ENCODE data around the gene SLC25A40. TPM values are rescaled to one million over a fixed set of nuclear protein-coding genes. Genes with fewer than 3 reads are reported as not detected.
A peak's percentile ranks its signal among the peaks of the same experiment; 100 is the strongest.
"Not testable (repeated sequence)": the region's sequence is repeated elsewhere in the genome, so short reads cannot be mapped to it uniquely, and the experiment has no call there.

SLC25A40 gene
- total RNA-seq, 1 donor from 2014 or later, result 20.6 TPM

- DNase-seq (ENCODE audit: low read depth), result no peak
These were observed 5.7 kb downstream of the SLC25A40 start for GRCh38 chr7:87870471-87870870.

GRCh38 chr7:87866533-87866932 lies 9.6 kb downstream of the SLC25A40 start:
- DNase-seq (ENCODE audit: low read depth), result not testable (repeated sequence)

- no peak for DNase-seq (ENCODE audit: low read depth)
These were observed 10.1 kb downstream of the SLC25A40 start for GRCh38 chr7:87866089-87866488.

- DNase-seq (ENCODE audit: low read depth), result no peak
These were observed 17.6 kb downstream of the SLC25A40 start for GRCh38 chr7:87858417-87859100.

- DNase-seq (ENCODE audit: low read depth), result peak; percentile 50
These were observed 22.8 kb downstream of the SLC25A40 start for GRCh38 chr7:87853237-87853864.

DNA sequence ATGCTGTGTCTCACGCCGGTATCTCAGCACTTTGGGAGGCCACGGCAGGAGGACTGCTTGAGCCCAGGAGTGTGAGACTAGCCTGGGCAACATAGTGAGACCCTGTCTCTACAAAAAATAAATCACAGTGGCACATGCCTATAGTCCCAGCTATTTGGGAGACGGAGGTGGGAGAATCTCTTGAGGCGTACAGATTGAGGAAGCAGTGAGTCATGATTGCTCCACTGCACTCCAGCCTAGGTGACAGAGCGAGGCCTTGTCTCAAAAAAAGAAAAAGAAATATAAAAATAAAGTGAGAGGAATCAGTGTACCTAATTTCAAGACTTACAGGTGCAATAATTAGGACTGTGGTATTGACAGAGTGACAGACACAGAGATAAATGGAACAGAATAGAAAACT lies 23.9 kb downstream of the SLC25A40 start:
- no peak for DNase-seq (ENCODE audit: low read depth)

- no peak for DNase-seq (ENCODE audit: low read depth)
These were observed 25.1 kb downstream of the SLC25A40 start for GRCh38 chr7:87850836-87851593.

GRCh38 chr7:87837597-87837996 lies 38.6 kb downstream of the SLC25A40 start:
- no peak for DNase-seq (ENCODE audit: low read depth)

- no peak for DNase-seq (ENCODE audit: low read depth)
These were observed 43.0 kb downstream of the SLC25A40 start for GRCh38 chr7:87833130-87833529.

DNA sequence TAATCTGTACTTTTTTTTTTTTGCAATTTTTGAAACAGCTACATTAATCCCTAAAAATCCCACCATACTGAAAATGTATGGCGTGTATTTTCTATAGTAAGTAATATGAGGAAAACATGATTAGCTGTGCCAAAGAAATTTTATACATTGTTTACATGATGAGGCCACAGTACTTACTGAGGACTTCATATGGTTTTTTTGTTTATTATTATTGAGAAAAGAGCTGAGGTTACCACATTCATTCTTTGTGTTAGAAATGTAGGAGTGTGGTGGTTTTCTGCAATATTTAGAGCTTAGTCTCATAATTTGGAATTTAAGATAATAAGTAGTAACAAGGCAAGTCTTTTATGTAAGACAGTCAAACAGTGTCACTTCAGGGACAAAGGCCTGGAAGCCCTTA lies 45.1 kb downstream of the SLC25A40 start:
- DNase-seq (ENCODE audit: low read depth), result no peak

- DNase-seq (ENCODE audit: low read depth), result not testable (repeated sequence)
These were observed 47.8 kb downstream of the SLC25A40 start for GRCh38 chr7:87828383-87828782.

DNA sequence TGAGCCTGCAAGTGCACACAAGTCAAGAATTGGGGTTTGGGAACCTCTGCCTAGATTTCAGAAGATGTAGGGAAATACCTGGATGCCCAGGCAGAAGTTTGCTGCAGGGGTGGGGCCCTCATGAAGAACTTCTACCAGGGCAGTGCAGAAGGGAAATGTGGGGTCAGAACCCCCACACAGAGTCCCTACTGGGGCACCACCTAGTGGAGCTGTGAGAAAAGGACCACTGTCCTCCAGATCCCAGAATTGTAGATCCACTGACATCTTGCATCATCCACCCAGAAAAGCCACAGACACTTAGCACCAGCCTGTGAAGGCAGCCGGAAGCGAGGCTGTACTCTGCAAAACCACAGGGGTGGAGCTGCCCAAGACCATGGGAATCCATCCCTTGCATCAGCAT lies 50.8 kb downstream of the SLC25A40 start:
- DNase-seq (ENCODE audit: low read depth), result not testable (repeated sequence)

DNA sequence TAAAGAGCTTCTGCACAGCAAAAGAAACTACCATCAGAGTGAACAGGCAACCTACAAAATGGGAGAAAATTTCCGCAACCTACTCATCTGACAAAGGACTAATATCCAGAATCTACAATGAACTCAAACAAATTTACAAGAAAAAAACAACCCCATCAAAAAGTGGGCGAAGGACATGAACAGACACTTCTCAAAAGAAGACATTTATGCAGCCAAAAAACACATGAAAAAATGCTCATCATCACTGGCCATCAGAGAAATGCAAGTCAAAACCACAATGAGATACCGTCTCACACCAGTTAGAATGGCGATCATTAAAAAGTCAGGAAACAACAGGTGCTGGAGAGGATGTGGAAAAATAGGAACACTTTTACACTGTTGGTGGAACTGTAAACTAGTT lies 54.1 kb downstream of the SLC25A40 start:
- DNase-seq (ENCODE audit: low read depth), result not testable (repeated sequence)

GRCh38 chr7:87818336-87818735 lies 57.8 kb downstream of the SLC25A40 start:
- no peak for DNase-seq (ENCODE audit: low read depth)

DNA sequence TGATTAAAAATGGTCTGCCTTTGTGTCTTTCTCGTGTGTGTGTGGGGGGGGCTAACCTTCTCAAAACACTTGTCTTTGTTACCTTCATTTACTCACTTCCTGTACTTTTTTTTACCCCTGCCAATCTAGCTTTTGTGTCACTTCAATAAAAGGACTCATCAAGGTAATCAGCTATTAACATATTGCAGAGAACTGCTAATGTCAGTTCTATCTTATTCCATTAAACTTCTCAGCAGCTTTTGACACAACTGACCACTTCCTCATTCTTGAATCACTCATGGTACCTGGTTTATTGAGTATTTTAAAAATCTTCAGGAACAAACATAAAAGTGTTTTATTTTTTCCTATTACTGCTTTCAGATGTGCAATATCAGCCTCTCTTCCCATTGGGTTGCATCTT lies 59.8 kb downstream of the SLC25A40 start:
- DNase-seq (ENCODE audit: low read depth), result peak; percentile 22

GRCh38 chr7:87810726-87811125 lies 65.4 kb downstream of the SLC25A40 start:
- DNase-seq (ENCODE audit: low read depth), result no peak

DNA sequence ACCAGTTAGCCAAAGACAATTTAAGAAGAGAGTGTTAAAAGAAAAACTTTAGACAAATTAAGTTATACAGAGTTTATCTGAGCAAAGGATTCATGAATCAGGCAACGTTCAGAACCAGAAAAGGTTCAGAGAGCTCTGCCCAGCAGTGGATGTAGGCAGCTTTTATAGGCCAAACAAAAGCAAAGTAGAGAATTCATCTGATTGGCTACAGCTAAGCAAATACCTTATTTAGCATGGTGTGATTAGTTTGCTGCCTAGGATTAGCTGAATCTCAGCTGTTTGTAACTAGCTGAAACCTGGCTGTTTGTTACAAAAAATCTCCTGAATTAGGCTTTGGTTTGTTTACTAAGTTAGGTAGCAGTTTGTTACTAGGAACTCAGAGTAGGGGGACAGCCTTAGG lies 66.0 kb downstream of the SLC25A40 start:
- DNase-seq (ENCODE audit: low read depth), result no peak

DNA sequence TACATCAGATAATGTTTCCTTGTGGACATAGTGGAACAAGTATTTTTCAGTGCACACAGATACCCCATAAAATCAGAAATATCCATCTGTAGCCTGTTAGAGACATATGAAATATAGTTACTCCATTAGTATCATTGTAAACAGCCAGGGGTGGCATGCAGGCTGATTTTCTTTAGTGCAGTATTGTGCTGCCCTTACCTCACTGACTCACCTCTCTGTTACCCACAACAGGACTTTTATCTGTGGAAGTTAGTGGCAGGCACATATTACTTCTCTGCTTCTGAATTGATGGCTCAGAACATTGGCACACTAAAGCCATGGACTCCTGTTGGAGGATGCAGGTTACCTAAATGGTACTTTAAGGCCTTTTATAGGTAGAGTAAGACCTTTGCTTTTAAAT lies 70.0 kb downstream of the SLC25A40 start:
- DNase-seq (ENCODE audit: low read depth), result no peak

- DNase-seq (ENCODE audit: low read depth), result peak; percentile 81
These were observed 78.3 kb downstream of the SLC25A40 start for GRCh38 chr7:87797798-87798403.

GRCh38 chr7:87797395-87797794 lies 78.8 kb downstream of the SLC25A40 start:
- DNase-seq (ENCODE audit: low read depth), result no peak

GRCh38 chr7:87785368-87785995 lies 90.7 kb downstream of the SLC25A40 start:
- DNase-seq (ENCODE audit: low read depth), result no peak

DNA sequence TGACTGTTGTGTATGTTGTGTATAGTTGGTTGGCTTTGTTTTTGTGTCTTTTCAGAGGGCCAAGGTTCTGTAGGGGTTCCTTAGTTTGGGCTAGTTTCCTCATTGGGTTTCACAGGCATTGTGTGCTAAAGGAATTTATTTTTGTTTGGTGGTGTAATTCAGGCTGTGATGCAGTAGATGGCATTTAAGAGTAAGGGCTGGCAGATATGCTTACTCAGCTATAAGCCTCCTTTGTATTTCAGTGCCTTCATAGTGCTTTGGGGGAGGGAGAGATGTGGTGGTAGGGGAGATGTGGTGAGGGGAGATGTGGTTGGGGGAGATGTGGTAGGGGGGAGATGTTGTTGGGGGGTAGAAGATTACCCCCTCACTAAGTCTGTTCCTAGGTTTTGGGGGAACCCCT lies 91.7 kb downstream of the SLC25A40 start:
- no peak for DNase-seq (ENCODE audit: low read depth)

Data from renal cortical epithelial cell (primary cell).